Gastroesophageal sphincter (tissue), 4 donors: ENCODE data around the gene RNF144A. TPM values are rescaled to one million over a fixed set of nuclear protein-coding genes. Genes with fewer than 3 reads are reported as not detected.

Source experiments
- ATAC-seq: fragments of 150-250 bp; one replicate; pipeline ENCODE4 v1.9.1; 2016; ENCODE audit warnings: mild to moderate bottlenecking, moderate library complexity
- H3K27ac ChIP-seq, 4 donors: fragments of 200-600 bp; sonication (generic) in 3 of 4; 1 replicate in 3 of 4; 2 replicates in 1 of 4; pipeline ENCODE4 v1.5.1; 2016 to 2019
- H3K27me3 ChIP-seq: fragments of 200-600 bp; sonication (generic); one replicate; pipeline ENCODE4 v1.5.1; 2019
- H3K36me3 ChIP-seq, 2 donors: fragments of 200-600 bp; sonication (generic); one replicate each; pipeline ENCODE4 v1.5.1; 2019; ENCODE audit warnings: control low read depth in 1 of 2
- H3K4me1 ChIP-seq, 3 donors: fragments of 200-600 bp; sonication (generic); 1 replicate in 2 of 3; 2 replicates in 1 of 3; pipeline ENCODE4 v1.5.1; 2016 to 2019; ENCODE audit warnings: control low read depth in 2 of 3
- H3K4me3 ChIP-seq, 2 donors: fragments of 200-600 bp; sonication (generic); one replicate each; pipeline ENCODE4 v1.5.1; 2019; ENCODE audit warnings: mild to moderate bottlenecking in 1 of 2, moderate library complexity in 1 of 2
- H3K9me3 ChIP-seq, 3 donors: fragments of 200-600 bp; sonication (generic); one replicate each; pipeline ENCODE4 v1.5.1; 2017 to 2019; ENCODE audit warnings: control low read depth in 2 of 3
- EP300 ChIP-seq: sonication (generic); formaldehyde crosslinking; IDR thresholded peaks from one replicate; pipeline ENCODE4 v1.6.1; 2017; ENCODE audit warnings: antibody characterized with exemption, mild to moderate bottlenecking
- POLR2A ChIP-seq, 2 donors: fragments of 450-650 bp; IDR thresholded peaks; one replicate each; pipeline ENCODE4 v1.6.1; 2017; ENCODE audit warnings: antibody characterized with exemption in 2 of 2, mild to moderate bottlenecking in 2 of 2, moderate library complexity in 1 of 2
- POLR2AphosphoS5 ChIP-seq: sonication (generic); formaldehyde crosslinking; IDR thresholded peaks from one replicate; pipeline ENCODE4 v1.6.1; 2017; ENCODE audit warnings: antibody characterized with exemption
- WGBS, 2 donors: methylation state at CpG; one replicate each; pipeline ENCODE4 v1.1.5; 2018; ENCODE audit warnings: low coverage in 1 of 2; 5-methylcytosine and 5-hydroxymethylcytosine counted together
- total RNA-seq, 4 donors: library from RNA; depleted of rRNA; stranded (reverse); fragments of >200 nt; gene quantifications; one replicate each; pipeline ENCODE4 v1.1.0, GENCODE V29; 2016
- TF ChIP-seq, protein P1 (sequence below), 4 experiments: fragments of 200-600 bp in 2 of 4; fragments of 450-650 bp in 2 of 4; sonication (generic) in 1 of 4; IDR thresholded peaks; one replicate each; pipeline ENCODE4 v1.5.1; 2017 to 2019; ENCODE audit warnings: antibody characterized with exemption in 4 of 4, mild to moderate bottlenecking in 2 of 4, moderate library complexity in 2 of 4

The RNF144A gene
- total RNA-seq, 4 donors from 2014 or later: 7.2 to 12.9 (median 8.8) TPM

DNA sequence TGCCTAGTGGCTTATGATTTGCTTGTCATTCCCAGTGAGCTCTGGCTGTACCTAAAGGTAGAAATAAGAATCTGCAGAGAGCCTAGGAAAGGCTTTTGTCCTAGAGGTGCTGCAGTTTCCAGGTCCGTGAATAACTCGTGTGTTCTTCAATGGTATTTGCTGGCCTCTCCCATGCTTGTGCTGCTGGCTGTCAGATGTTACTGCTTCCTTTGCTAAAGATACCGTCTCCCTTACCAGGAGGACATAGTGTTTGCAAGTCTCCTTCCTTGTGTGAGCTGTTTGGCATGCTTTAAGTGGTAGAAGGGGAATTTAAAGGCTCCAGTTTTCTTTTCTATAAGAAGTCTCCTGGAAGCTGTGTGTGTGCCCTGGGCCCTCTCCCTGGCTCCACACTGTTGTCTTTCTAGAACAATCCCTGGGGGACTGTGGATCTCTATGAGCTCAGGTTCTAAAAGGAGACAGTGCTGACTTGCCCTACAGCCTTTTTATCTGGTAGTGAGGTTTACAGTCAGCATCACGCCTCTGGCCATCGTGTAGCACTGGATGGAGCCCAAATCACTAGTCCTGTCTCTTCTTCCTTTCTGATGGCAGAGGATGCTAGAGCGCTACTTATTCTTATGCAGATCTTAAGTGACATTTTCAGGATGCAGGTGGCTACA is 65.8 kb downstream of the RNF144A start:
- TF ChIP-seq POLR2AphosphoS5 (no peak), EP300 (no peak), POLR2A (IDR thresholded peaks at IDR 0.05) (no peak)
- TF ChIP-seq, protein P1, sequence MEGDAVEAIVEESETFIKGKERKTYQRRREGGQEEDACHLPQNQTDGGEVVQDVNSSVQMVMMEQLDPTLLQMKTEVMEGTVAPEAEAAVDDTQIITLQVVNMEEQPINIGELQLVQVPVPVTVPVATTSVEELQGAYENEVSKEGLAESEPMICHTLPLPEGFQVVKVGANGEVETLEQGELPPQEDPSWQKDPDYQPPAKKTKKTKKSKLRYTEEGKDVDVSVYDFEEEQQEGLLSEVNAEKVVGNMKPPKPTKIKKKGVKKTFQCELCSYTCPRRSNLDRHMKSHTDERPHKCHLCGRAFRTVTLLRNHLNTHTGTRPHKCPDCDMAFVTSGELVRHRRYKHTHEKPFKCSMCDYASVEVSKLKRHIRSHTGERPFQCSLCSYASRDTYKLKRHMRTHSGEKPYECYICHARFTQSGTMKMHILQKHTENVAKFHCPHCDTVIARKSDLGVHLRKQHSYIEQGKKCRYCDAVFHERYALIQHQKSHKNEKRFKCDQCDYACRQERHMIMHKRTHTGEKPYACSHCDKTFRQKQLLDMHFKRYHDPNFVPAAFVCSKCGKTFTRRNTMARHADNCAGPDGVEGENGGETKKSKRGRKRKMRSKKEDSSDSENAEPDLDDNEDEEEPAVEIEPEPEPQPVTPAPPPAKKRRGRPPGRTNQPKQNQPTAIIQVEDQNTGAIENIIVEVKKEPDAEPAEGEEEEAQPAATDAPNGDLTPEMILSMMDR (IDR thresholded peaks at IDR 0.05): no peak
- ATAC-seq: no peak
- H3K9me3 ChIP-seq: no peaks in the 10 kb centered on the region
- no peaks in the 10 kb centered on the region for H3K36me3 ChIP-seq
- no peaks in the 10 kb centered on the region for H3K27me3 ChIP-seq
- no peak overlapping the region for H3K4me3 ChIP-seq
- 42 to 62% methylated on average over 6 of the region's 6 CpGs for WGBS, 2 donors
- no peak overlapping the region for H3K27ac ChIP-seq
- H3K4me1 ChIP-seq: peaks cover 0 to 27% (median 0%) of the 10 kb centered on the region in 3 donors

DNA sequence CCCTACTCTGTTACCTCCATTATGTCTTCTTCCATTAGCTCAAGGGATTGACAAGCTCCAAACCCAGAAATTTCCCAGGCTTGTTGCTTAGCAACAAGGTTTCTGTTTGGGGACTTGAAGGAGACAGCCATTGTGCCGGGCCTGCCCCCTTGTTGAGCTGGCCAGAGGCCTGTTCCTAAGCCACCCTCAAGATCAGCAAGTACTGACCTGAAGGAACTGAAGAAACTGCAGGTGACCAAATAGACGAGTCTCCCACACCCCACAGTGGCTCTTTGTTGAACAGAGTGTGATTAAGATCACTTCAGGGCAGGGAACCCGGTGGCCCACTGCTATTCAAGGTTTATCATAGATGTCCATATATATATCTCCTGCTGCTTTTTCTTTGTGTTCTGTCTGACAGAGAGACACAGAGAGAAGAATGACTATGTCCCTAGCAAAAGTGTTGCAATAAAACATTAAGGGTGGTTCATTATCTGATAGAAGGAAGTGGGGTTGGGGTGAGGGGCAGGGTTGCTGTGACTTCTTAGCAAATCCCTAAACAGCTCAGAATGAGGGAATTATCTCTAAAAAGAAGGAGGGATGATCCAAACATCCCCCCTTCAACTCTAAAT is 69.2 kb downstream of the RNF144A start:
- 50 to 57% methylated on average over 3 of the region's 3 CpGs for WGBS, 2 donors
- no peak for ATAC-seq

DNA sequence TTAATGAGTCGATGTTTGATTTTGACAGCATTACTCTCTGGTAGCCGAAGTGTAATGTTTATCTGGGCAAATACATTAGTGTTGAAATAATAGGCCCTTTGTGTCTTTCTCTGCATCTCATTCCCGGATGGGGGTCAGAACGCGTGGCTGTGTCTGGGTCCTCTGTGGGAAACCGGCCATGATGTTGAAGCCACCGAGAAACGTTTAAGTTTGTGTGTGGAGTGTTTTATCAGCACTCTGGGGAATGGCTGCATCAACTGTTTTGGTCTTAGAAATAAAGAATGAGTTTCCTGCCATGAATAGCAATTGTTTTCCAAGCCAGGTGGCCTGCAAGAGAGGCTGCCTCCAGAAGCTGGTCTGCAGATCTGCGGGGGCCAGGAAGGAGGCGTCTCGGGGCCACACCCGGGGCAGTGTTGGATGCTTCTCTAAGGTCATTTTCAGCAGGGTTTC is 69.7 kb downstream of the RNF144A start:
- ATAC-seq: no peak
- Histone ChIP-seq H3K27ac (peak overlapping the region in 2 of 4 donors; percentile 20 to 28), H3K4me3 (no peak overlapping the region), H3K4me1 (peaks cover 0 to 29% (median 0%) of the 10 kb centered on the region in 3 donors), H3K9me3 (no peaks in the 10 kb centered on the region), H3K27me3 (no peaks in the 10 kb centered on the region), H3K36me3 (no peaks in the 10 kb centered on the region)
- 47 to 67% methylated on average over 5 to 8 of the region's 12 CpGs for WGBS, 2 donors
- TF ChIP-seq EP300 (no peak), POLR2AphosphoS5 (no peak), POLR2A (IDR thresholded peaks at IDR 0.05) (no peak)
- TF ChIP-seq, protein P1 (IDR thresholded peaks at IDR 0.05): no peak

More for the DNA sequence above, 69.2 kb downstream of the RNF144A start:
- Histone ChIP-seq H3K4me1 (peaks cover 0 to 27% (median 0%) of the 10 kb centered on the region in 3 donors), H3K36me3 (no peaks in the 10 kb centered on the region), H3K27ac (peak overlapping the region in 2 of 4 donors; percentile 20 to 28), H3K4me3 (no peak overlapping the region), H3K9me3 (no peaks in the 10 kb centered on the region), H3K27me3 (no peaks in the 10 kb centered on the region)
- TF ChIP-seq, protein P1 (IDR thresholded peaks at IDR 0.05): no peak
- TF ChIP-seq POLR2AphosphoS5: no peak
- no peak for TF ChIP-seq POLR2A (IDR thresholded peaks at IDR 0.05)
- no peak for TF ChIP-seq EP300

DNA sequence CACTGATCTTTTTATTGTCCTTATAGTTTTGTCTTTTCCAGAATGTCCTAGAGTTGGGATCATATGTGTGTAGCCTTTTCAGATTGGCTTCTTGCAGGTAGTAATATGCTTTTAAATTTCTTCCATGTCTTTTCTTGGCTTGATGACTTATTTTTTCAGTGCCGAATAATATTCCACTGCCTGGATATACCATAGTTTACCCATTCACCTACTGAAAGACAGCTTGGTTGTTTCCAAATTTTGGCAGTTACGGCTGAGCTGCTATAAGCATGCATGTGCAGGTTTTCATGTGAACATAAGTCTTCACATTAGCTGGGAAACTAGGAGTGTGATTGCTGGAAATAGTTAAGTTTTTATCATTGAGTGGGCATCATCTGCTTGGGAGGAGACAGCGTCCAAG is 73.7 kb downstream of the RNF144A start:
- TF ChIP-seq, protein P1 (IDR thresholded peaks at IDR 0.05): no peak
- TF ChIP-seq POLR2A (IDR thresholded peaks at IDR 0.05) (no peak), POLR2AphosphoS5 (no peak), EP300 (no peak)
- Histone ChIP-seq H3K4me3 (no peak overlapping the region), H3K9me3 (no peaks in the 10 kb centered on the region), H3K27ac (no peak overlapping the region), H3K36me3 (no peaks in the 10 kb centered on the region), H3K4me1 (peaks cover 0 to 35% (median 0%) of the 10 kb centered on the region in 3 donors), H3K27me3 (no peaks in the 10 kb centered on the region)
- ATAC-seq: no peak
- 79 to 93% methylated on average over 2 to 3 of the region's 3 CpGs for WGBS, 2 donors
